KMS-11 (cell line): ENCODE data around the gene ZDHHC22.
"Not testable (repeated sequence)": the region's sequence is repeated elsewhere in the genome, so short reads cannot be mapped to it uniquely, and the experiment has no call there.

Experiments
- H2AFZ ChIP-seq: fragments of 200-600 bp; sonication (generic); 2 replicates; pipeline ENCODE4 v1.6.1; 2016; ENCODE audit warnings: antibody characterized with exemption, mixed run types, low read depth
- H3K27ac ChIP-seq: fragments of 200-600 bp; sonication (generic); 2 replicates; pipeline ENCODE4 v1.6.1; 2016; ENCODE audit warnings: mild to moderate bottlenecking, mixed run types
- H3K27me3 ChIP-seq: fragments of 200-600 bp; sonication (generic); 2 replicates; pipeline ENCODE4 v1.6.1; 2017; ENCODE audit warnings: mild to moderate bottlenecking, low read depth, mixed run types, moderate library complexity; ENCODE audit not compliant: insufficient read depth
- H3K36me3 ChIP-seq: fragments of 200-600 bp; sonication (generic); 2 replicates; pipeline ENCODE4 v1.6.1; 2017; ENCODE audit warnings: mild to moderate bottlenecking, mixed run types; ENCODE audit not compliant: insufficient read depth
- H3K4me1 ChIP-seq: fragments of 200-600 bp; sonication (generic); 2 replicates; pipeline ENCODE4 v1.6.1; 2016; ENCODE audit warnings: mild to moderate bottlenecking, low read depth, mixed run types; ENCODE audit not compliant: poor library complexity, severe bottlenecking
- H3K4me2 ChIP-seq: fragments of 200-600 bp; sonication (generic); 2 replicates; pipeline ENCODE4 v1.7.0; 2016; ENCODE audit warnings: mild to moderate bottlenecking, mixed run types
- H3K4me3 ChIP-seq: fragments of 200-600 bp; sonication (generic); IDR thresholded peaks from 2 replicates; pipeline ENCODE4 v1.6.1; 2017; ENCODE audit warnings: low read depth, low read length, mixed read lengths; ENCODE audit not compliant: insufficient read depth
- H3K79me2 ChIP-seq: fragments of 200-600 bp; sonication (generic); 2 replicates; pipeline ENCODE4 v1.6.1; 2016; ENCODE audit warnings: low read depth, mixed run types; ENCODE audit not compliant: insufficient read depth
- H3K9ac ChIP-seq: fragments of 200-600 bp; sonication (generic); 2 replicates; pipeline ENCODE4 v1.6.1; 2016; ENCODE audit warnings: mild to moderate bottlenecking, mixed run types
- H4K20me1 ChIP-seq: fragments of 200-600 bp; sonication (generic); 2 replicates; pipeline ENCODE4 v1.6.1; 2016; ENCODE audit warnings: mild to moderate bottlenecking, mixed run types; ENCODE audit not compliant: insufficient read depth
- CTCF ChIP-seq: fragments of 200-600 bp; sonication (generic); conservative IDR thresholded peaks from 2 replicates; pipeline ENCODE4 v1.6.1; 2017; ENCODE audit warnings: low read depth, mild to moderate bottlenecking, antibody characterized with exemption, low read length, moderate library complexity, mixed read lengths

Gene ZDHHC22

GRCh38 chr14:77175843-77176242 lies 34.3 kb upstream of the ZDHHC22 start:
- TF ChIP-seq CTCF = no peak
- H4K20me1 ChIP-seq = no peaks in the 10 kb centered on the region
- no peak overlapping the region for H3K4me3 ChIP-seq
- peaks cover 3% of the 10 kb centered on the region for H3K4me1 ChIP-seq
- no peaks in the 10 kb centered on the region for H3K36me3 ChIP-seq
- H3K79me2 ChIP-seq = no peaks in the 10 kb centered on the region
- no peak overlapping the region for H3K27ac ChIP-seq
- no peak overlapping the region for H3K9ac ChIP-seq
- no peak overlapping the region for H2AFZ ChIP-seq
- no peak overlapping the region for H3K4me2 ChIP-seq
- no peaks in the 10 kb centered on the region for H3K27me3 ChIP-seq

GRCh38 chr14:77173911-77174617 lies 32.5 kb upstream of the ZDHHC22 start:
- H3K36me3 ChIP-seq, H3K4me2 ChIP-seq, H2AFZ ChIP-seq, H3K79me2 ChIP-seq, H3K4me1 ChIP-seq, H3K4me3 ChIP-seq, H3K27ac ChIP-seq, H4K20me1 ChIP-seq, H3K9ac ChIP-seq, H3K27me3 ChIP-seq: not testable (repeated sequence)

DNA sequence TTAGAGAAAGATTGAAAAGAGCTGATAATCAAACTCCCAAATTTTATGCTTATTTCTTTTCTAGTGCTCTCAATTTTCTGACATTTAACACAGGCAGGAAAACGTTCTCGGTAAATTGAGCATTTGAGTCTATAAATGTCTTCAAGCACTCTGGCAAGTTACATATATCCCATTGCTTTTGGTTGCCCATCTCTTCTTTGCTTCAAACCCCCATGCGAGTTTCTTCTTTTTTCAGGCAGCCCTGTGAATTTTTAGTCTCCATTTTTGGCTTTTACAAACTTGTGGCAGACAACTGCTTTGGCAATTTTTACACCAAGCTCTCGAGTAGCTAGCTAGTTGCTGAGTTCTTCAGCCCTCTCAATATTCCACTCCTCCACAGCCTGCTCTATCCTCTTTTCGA lies 31.3 kb upstream of the ZDHHC22 start:
- no peak overlapping the region for H3K27ac ChIP-seq
- no peaks in the 10 kb centered on the region for H3K79me2 ChIP-seq
- no peaks in the 10 kb centered on the region for H3K36me3 ChIP-seq
- no peaks in the 10 kb centered on the region for H4K20me1 ChIP-seq
- H3K27me3 ChIP-seq = no peaks in the 10 kb centered on the region
- no peak for TF ChIP-seq CTCF
- H3K9ac ChIP-seq = no peak overlapping the region
- no peak overlapping the region for H2AFZ ChIP-seq
- H3K4me2 ChIP-seq = no peak overlapping the region
- no peak overlapping the region for H3K4me3 ChIP-seq
- no peaks in the 10 kb centered on the region for H3K4me1 ChIP-seq

GRCh38 chr14:77170045-77170444 lies 28.5 kb upstream of the ZDHHC22 start:
- H3K27me3 ChIP-seq = no peaks in the 10 kb centered on the region
- H2AFZ ChIP-seq = no peak overlapping the region
- H3K79me2 ChIP-seq = no peaks in the 10 kb centered on the region
- no peak overlapping the region for H3K9ac ChIP-seq
- no peaks in the 10 kb centered on the region for H3K36me3 ChIP-seq
- H3K4me1 ChIP-seq = no peaks in the 10 kb centered on the region
- H3K4me3 ChIP-seq = no peak overlapping the region
- H4K20me1 ChIP-seq = no peaks in the 10 kb centered on the region
- H3K4me2 ChIP-seq = no peak overlapping the region
- no peak overlapping the region for H3K27ac ChIP-seq
- no peak for TF ChIP-seq CTCF

GRCh38 chr14:77161011-77161410 lies 19.4 kb upstream of the ZDHHC22 start:
- Histone ChIP-seq H3K27ac (no peak overlapping the region), H3K79me2 (no peaks in the 10 kb centered on the region), H2AFZ (no peak overlapping the region), H3K4me3 (no peak overlapping the region), H3K36me3 (no peaks in the 10 kb centered on the region), H3K27me3 (no peaks in the 10 kb centered on the region), H3K4me1 (no peaks in the 10 kb centered on the region), H4K20me1 (no peaks in the 10 kb centered on the region), H3K9ac (no peak overlapping the region), H3K4me2 (no peak overlapping the region)
- TF ChIP-seq CTCF = no peak
